Measurements from ENCODE around the gene SLC7A8. TPM values are rescaled to one million over a fixed set of nuclear protein-coding genes. Genes with fewer than 3 reads are reported as not detected.

SLC7A8 gene
- total and polyA plus RNA-seq, 2 of the 4 experiments (the other 2 are of a cell fraction), result 0.31 TPM; not detected in 1

DNA sequence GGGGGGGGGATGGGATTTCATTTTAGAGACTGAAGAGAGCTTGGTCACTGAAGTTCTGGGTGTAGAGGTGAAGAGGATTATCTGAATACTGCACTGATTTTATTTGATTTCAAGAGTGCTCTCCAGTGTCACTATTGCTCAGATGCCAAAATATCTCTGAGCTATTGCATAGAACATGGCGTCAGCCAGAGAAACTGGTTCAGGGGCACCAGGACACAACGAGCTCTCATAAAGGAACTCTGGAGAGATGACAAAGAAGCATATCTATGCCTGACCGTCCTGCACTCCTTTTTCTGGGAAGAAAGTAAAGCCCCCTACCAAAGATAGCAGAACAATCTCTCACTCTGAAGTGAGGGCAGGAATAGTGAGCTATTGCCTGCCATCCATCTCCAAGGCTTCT lies 2.0 kb downstream of the SLC7A8 start:
- Histone ChIP-seq H3K36me3 (ENCODE audit: control insufficient read depth, insufficient read depth, low read length) (no peaks in the 10 kb centered on the region), H2BK20ac (ENCODE audit: low read depth, low read length) (no peak overlapping the region), H3K56ac (ENCODE audit: extremely low read depth, insufficient read depth, low read length) (no peak overlapping the region), H2BK5ac (ENCODE audit: low read depth, low read length, poor library complexity, severe bottlenecking) (no peak overlapping the region), H2AK5ac (ENCODE audit: low read depth, low read length) (no peak overlapping the region), H4K91ac (ENCODE audit: insufficient read depth, low read depth, low read length) (no peak overlapping the region), H3K27me3 (ENCODE audit: control insufficient read depth, insufficient read depth, low read length) (peaks cover 30% of the 10 kb centered on the region), H3K23ac (ENCODE audit: low read depth, low read length) (no peak overlapping the region), H3K9me1 (ENCODE audit: insufficient read depth, low read length) (no peaks in the 10 kb centered on the region), H3K4me3 (ENCODE audit: insufficient read depth, low read depth, low read length) (no peak overlapping the region), H3K4ac (ENCODE audit: low read depth, low read length) (no peak overlapping the region), H3K27ac (ENCODE audit: insufficient read depth, low read length) (no peak overlapping the region), H3K4me1 (ENCODE audit: control insufficient read depth, insufficient read depth, low read length) (no peaks in the 10 kb centered on the region), H3K18ac (ENCODE audit: low read depth, low read length) (no peak overlapping the region), H3K9ac (ENCODE audit: low read depth, low read length) (no peak overlapping the region), H3K9me3 (ENCODE audit: control insufficient read depth, insufficient read depth, low read length) (no peaks in the 10 kb centered on the region), H2AFZ (replicated peaks; ENCODE audit: low read length, poor library complexity) (no peak overlapping the region), H4K5ac (ENCODE audit: low read depth, low read length) (no peak overlapping the region), H2BK120ac (ENCODE audit: low read depth, low read length) (no peak overlapping the region), H4K8ac (ENCODE audit: low read depth in 2 of 2, low read length in 2 of 2) (no peak overlapping the region), H3K4me2 (ENCODE audit: low read depth, low read length) (no peak overlapping the region), H3K79me1 (ENCODE audit: low read depth in 1 of 2, low read length in 2 of 2) (no peaks in the 10 kb centered on the region), H4K20me1 (ENCODE audit: insufficient read depth, low read length) (no peaks in the 10 kb centered on the region), H3K14ac (replicated peaks; ENCODE audit: low read depth, low read length) (no peak overlapping the region), H2BK15ac (ENCODE audit: low read depth, low read length) (no peak overlapping the region), H2AK9ac (replicated peaks; ENCODE audit: low read depth, low read length, poor library complexity) (no peak overlapping the region)
- TF ChIP-seq RFX5 (IDR thresholded peaks at IDR 0.05; ENCODE audit: low read depth, low read length) (no peak), MAZ (IDR thresholded peaks at IDR 0.05; ENCODE audit: borderline replicate concordance, low read depth, low read length) (no peak), SMC3 (IDR thresholded peaks at IDR 0.05; ENCODE audit: low read depth, low read length) (no peak), RAD21 (IDR thresholded peaks at IDR 0.05; ENCODE audit: low read length) (no peak), CEBPB (IDR thresholded peaks at IDR 0.05; ENCODE audit: low read depth, low read length) (no peak), CHD1 (IDR thresholded peaks at IDR 0.05; ENCODE audit: low read depth, low read length) (no peak), MAFK (IDR thresholded peaks at IDR 0.05; ENCODE audit: low read depth, low read length) (no peak), MXI1 (IDR thresholded peaks at IDR 0.05; ENCODE audit: borderline replicate concordance, low read depth, low read length) (no peak), NFE2L2 (IDR thresholded peaks at IDR 0.05; ENCODE audit: low read depth, low read length) (no peak), POLR2A (IDR thresholded peaks at IDR 0.05; ENCODE audit: low read depth, low read length) (no peak)
- TF ChIP-seq, protein P1, sequence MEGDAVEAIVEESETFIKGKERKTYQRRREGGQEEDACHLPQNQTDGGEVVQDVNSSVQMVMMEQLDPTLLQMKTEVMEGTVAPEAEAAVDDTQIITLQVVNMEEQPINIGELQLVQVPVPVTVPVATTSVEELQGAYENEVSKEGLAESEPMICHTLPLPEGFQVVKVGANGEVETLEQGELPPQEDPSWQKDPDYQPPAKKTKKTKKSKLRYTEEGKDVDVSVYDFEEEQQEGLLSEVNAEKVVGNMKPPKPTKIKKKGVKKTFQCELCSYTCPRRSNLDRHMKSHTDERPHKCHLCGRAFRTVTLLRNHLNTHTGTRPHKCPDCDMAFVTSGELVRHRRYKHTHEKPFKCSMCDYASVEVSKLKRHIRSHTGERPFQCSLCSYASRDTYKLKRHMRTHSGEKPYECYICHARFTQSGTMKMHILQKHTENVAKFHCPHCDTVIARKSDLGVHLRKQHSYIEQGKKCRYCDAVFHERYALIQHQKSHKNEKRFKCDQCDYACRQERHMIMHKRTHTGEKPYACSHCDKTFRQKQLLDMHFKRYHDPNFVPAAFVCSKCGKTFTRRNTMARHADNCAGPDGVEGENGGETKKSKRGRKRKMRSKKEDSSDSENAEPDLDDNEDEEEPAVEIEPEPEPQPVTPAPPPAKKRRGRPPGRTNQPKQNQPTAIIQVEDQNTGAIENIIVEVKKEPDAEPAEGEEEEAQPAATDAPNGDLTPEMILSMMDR (conservative IDR thresholded peaks at IDR 0.05; ENCODE audit: low read depth, low read length), result no peak
- TF ChIP-seq, protein P2, sequence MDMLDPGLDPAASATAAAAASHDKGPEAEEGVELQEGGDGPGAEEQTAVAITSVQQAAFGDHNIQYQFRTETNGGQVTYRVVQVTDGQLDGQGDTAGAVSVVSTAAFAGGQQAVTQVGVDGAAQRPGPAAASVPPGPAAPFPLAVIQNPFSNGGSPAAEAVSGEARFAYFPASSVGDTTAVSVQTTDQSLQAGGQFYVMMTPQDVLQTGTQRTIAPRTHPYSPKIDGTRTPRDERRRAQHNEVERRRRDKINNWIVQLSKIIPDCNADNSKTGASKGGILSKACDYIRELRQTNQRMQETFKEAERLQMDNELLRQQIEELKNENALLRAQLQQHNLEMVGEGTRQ (IDR thresholded peaks at IDR 0.05; ENCODE audit: low read depth, low read length), result no peak
- in situ Hi-C loops (cut with MboI; ENCODE audit: low sequenced_read_pairs) (loop anchor here (5.0 kb wide), 1 partner anchor 54 kb away; no protein-coding TSS in a partner anchor), dilution Hi-C loops (cut with HindIII; ENCODE audit: low sequenced_read_pairs, unreplicated experiment) (no loop called here), intact Hi-C loops (cut with micrococcal nuclease) (loop anchor here (10.0 kb wide), 1 partner anchor 197 kb away; the partner anchor contains the start of gene AJUBA)
- CTCF ChIA-PET, result interaction anchor here (3.0 kb wide), 1 partner anchor 60 kb away, joined by 21 read pairs; no protein-coding TSS in a partner anchor
- 40% methylated on average over 1 of the region's 3 CpGs; no CpG with 5 or more reads in 1 of the 2 experiments for WGBS, 2 experiments (ENCODE audit: extremely low coverage in 2 of 2, insufficient read length in 1 of 2)
- no TSS peak for BruUV-seq (replicated peaks)
- POLR2A ChIA-PET (ENCODE audit: unreplicated experiment), result no interaction called here
- DNase-seq (no peak), ATAC-seq (ENCODE audit: low read depth) (no peak)

Data from IMR-90 (cell line).